Anterior cingulate cortex (tissue), 58 donors: ENCODE data around the gene FAM149B1.
"Not testable (repeated sequence)": the region's sequence is repeated elsewhere in the genome, so short reads cannot be mapped to it uniquely, and the experiment has no call there.

Source experiments
- DNase-seq, 58 donors: peaks; one replicate each; lab custom pipeline; 2025; lab: John Stamatoyannopoulos, UW

The FAM149B1 gene

DNA sequence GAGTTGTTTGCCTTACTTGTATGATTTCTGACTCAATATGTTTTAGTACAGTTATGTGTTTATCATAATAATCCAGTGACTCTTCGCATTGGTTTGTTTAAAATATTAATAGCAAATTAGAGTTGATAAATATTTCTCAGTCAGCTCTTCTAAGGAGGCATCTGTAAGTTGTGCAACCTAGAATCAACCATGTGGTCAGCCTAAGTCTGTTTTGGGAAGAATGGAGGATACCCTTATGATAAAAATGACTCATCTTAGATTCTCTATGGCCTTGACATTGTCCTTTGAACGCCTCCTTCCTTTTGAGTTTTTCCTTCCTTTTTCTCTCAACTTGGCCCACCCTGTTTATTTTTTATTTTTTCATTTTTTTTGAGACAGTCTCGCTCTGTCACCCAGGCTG lies 60.3 kb downstream of the FAM149B1 start:
- DNase-seq = no peak

GRCh38 chr10:73229567-73229966 lies 61.6 kb downstream of the FAM149B1 start:
- no peak for DNase-seq

DNA sequence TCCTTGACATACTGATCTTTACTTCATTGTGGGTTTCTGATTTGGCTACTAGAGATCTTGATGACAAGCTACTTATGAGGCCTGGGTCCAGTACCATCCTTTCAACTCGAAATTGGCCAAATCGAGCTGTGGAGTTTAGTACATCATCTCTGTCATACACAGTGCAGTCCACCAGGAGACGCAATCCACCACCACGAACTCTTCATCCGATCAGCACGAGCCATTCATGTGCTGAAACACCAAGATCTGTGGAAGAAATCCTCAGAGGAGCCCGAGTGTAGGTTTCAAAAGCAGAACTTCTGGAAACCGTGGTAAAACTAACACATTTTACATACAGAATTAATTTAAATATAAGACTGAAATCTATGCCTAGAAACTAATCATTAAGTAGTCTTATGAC lies 65.0 kb downstream of the FAM149B1 start:
- no peak for DNase-seq

GRCh38 chr10:73233883-73234282 lies 66.0 kb downstream of the FAM149B1 start:
- DNase-seq = no peak

DNA sequence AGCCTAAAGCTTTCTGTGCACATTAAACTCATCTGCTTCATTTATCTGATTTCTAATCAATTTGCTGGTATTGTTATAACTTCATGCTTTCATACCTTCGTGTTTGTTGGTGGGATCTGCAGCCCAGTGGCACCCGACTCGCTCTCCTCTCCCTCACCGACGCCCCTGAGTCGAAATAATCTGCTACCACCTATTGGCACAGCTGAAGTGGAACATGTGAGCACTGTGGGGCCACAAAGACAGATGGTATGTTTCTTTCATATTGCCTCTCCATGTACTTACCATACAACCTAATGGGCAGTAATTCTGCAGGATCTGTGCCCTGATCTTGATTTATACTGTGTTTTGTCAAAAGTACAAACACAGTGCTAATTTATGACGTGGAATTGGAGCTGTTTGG lies 66.8 kb downstream of the FAM149B1 start:
- DNase-seq = no peak

GRCh38 chr10:73238990-73239566 lies 71.2 kb downstream of the FAM149B1 start:
- no peak for DNase-seq

DNA sequence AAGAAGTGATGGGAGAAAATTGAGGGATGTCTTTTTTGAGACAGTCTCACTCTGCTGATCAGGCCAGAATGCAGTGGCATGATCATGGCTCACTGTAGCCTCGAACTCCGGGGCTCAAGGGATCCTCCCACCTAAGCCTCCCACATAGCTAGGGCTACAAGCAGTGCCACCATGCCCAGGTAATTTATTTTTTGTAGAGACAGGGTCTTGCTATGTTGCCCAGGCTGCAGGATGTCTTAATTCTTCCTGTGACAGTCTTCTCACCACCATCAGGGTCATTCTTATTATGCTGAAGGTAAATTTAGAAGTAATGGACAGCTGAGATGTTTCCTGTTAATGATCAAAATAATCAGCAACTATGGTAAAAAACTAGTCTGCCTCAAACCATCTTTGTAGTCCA lies 72.0 kb downstream of the FAM149B1 start:
- no peak for DNase-seq

- no peak for DNase-seq
Measured at GRCh38 chr10:73244866-73245477, 77.1 kb downstream of the FAM149B1 start.

- no peak for DNase-seq
Measured at GRCh38 chr10:73246322-73246645, 78.4 kb downstream of the FAM149B1 start.

- peak; percentile 46 to 96 (median 89) for DNase-seq
Measured at GRCh38 chr10:73246646-73247508, 79.0 kb downstream of the FAM149B1 start, which contains the start of gene DNAJC9. Gene DNAJC9, minus strand, starts transcription at chr10:73247255. Its CDS starts 66 bp downstream, at chr10:73247189.

- DNase-seq = no peak
Measured at GRCh38 chr10:73247509-73248258, 79.8 kb downstream of the FAM149B1 start.

DNA sequence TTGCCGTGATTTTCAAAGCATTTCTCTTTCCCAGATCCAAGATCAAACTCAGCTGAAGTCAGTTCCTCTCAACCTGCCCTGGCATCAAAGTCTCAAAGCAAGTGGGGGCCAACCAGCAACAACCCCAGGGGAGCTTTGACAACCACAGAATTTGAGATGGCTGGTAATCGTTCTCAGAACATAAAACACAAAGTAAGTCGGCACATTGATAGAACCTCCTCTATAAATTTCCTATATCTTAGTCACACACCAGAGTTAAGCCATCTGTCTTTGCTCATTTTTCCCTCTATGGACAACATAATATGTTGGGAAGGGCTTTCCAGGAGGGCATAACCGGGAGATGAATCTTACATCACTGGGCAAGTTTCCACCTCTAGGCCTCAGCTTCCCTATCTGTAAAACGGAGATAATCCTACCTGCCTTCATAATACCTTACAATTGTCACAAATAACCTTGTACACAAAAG lies 80.4 kb downstream of the FAM149B1 start:
- no peak for DNase-seq

- peak in 3 of 58 donors; percentile 6 to 80 (median 50) for DNase-seq
Measured at GRCh38 chr10:73251683-73252444, 83.9 kb downstream of the FAM149B1 start.

DNA sequence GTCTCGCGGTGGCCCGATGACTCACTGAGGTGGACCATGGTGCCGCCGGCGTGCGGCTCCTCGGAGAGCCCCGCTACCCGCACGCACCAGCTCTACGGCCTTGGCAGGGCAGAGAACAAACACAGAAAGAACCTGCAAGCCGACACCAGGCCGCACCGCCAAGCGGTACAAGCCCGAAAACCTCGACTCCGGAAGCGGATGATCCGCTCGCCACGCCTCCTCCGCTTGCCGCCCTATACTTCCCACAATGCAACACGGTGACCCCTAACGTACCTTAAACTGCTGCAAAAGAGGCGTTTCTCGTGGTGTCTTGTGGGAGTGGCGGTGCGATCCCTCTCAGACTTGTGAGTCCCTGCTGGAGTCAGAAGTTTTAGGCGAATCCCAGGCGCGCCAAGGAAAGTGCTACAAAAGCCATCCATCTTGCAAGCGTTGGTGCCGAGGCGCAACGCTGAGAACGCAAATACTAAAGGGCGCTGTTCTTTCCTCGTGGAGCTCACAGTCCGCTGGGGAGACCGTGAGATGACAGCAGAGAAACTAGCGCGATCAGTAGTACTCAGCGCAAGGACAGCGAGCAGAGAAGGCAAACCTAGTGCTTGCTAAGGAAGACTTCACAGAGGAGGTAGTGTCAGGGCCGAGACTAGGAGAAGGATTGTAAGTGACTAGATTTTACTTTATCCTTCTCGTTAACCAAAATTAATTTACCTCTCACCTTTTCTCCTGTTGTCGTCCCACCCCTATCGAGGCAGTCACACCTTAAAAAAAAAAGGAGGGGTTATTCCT lies 84.7 kb downstream of the FAM149B1 start, which contains the start of gene MRPS16:
MRPS16 (minus strand) TSS at position 200 of the 780 bp plus-strand sequence; CDS start at position 38, 162 bp downstream.
- peak; percentile 56 to 97 (median 92) for DNase-seq

GRCh38 chr10:73253225-73253555 lies 85.3 kb downstream of the FAM149B1 start:
- DNase-seq = no peak

- DNase-seq = not testable (repeated sequence)
Measured at GRCh38 chr10:73258612-73259011, 90.7 kb downstream of the FAM149B1 start.

DNA sequence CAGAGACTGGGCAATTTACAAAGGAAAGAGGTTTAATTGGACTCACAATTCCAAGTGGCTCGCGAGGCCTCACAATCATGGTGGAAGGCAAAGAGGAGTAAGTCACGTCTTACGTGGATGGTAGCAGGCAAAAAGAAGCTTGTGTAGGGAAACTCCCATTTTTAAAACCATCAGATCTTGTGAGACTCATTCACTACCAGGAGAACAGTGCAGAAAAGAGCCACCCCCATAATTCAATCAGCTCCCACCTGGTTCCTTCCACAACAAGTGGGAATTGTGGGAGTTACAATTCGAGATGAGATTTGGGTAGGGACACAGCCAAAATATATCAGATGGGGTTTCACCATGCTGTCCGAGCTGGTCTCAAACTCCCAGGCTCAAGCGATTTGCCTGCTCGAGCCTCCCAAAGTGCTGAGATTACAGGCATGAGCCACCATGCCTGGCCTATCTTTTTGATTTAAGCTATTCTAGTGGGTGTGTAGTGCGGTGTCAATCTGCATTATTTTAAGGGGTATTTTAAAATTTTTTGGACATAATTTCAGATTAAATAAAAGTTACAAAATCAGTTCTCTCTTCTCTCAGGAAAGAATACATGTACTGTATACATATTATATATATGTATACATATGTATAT lies 93.6 kb downstream of the FAM149B1 start:
- no peak for DNase-seq

DNA sequence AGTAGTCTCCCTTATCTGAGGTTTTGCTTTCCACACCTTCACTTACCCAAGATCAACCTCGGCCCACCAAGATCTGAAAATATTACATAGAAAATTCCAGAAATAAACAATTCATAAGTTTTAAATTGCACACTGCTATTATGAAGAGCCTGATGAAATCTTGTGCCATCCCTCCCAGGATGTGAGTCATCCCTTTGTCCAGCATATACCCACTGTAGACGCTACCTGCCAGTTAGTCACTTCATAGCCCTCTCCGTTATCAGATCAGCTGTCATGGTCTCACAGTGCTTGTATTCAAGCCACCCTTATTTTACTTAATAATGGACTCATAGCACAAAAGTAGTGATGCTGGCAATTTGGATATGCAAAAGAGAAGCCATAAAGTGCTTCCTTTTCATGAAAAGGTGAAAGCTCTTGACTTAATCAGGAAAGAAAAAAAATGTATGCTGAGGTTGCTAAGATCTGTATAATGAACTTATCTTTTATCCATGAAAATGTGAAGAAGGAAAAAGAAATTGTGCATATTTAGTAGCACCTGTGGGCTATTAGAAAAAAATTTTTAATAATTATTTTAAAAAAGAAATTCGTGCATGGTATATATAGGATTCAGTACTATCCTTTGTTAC lies 94.3 kb downstream of the FAM149B1 start:
- no peak for DNase-seq
